ENCODE results near the gene SCAF4.

- no peak for TF ChIP-seq SP1 (CRISPR knock-in tag; IDR thresholded peaks at IDR 0.05)
- no peak for TF ChIP-seq GABPA (tag; conservative IDR thresholded peaks at IDR 0.05; ENCODE audit: low read depth)
- no peak for TF ChIP-seq ZFP36 (IDR thresholded peaks at IDR 0.05; ENCODE audit: low read depth, low read length, partially characterized antibody)
- TF ChIP-seq POLR2A (conservative IDR thresholded peaks at IDR 0.05) = no peak
- no peak for TF ChIP-seq CCAR2 (IDR thresholded peaks at IDR 0.05; ENCODE audit: low read depth, low read length)
These were observed 33.5 kb downstream of the SCAF4 start for GRCh38 chr21:31698461-31698860.

Measured in K562 (cell line).